ENCODE data around the gene HTR7.
"Not testable (repeated sequence)": the region's sequence is repeated elsewhere in the genome, so short reads cannot be mapped to it uniquely, and the experiment has no call there.

The HTR7 gene

DNA sequence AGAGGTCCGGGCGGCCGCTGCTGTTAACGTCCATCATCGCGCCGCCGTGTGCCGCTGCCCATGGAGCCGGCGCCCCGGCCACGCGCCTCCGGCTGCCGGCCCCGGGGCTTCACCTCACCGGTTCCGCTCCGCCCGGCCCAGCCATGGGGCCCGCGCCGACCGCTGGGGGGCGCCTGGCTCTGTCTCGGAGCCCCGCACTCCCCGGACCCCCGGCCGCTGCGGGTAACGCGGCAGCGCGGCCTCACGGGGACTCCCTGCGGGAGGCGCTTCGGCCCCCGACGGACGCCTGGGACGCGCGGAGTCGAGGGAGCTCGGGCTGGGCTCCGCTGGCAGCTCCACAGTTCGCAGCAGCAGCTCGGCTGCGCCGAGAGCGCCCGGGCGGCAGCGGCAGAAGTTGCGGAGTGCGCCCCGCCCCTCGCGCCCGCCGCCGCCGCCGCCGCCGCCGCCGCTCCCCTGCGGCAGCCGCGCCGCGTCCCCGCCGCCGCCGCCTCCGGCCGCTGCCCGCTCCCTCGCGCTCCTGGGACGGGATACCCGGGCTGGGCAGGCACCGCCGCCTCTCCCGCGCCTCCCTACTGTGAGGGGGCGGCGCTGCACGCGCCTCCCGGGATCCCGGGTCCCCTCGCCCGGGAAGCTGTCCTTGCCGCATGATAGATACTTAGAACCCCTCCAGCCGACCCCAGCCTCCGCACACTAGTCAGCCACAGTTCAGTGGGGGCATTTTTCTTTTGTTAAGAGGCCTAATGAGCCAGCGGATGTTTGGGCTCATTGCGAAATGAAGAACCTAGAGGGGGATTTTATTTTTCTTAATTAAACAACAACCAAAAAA is at the start of gene HTR7:
TSS of gene HTR7 (minus strand) at position 405 of the 826 bp plus-strand sequence. CDS start at position 37, 368 bp downstream.
- no peak for DNase-seq (ENCODE audit: low read depth)

DNA sequence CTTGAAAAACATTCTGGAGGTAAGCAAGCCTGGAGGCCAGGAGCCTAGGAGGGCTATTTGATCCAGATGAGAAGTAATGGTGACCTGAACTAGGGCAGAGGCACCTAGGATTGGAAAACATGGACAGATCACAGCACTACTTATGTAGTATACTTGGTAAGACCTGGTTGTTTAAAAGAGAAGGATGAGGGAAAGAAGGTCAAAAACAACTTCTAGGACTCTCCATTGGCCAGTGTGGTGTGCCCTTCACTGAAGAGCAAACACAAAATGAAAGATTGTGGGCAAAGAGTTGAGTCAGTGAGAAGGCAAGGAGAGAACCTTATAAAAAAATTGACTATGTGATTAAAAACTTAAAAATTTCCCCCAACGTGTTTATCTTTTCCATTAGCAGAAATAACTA is 48.8 kb upstream of the HTR7 start:
- DNase-seq (ENCODE audit: low read depth): no peak

DNA sequence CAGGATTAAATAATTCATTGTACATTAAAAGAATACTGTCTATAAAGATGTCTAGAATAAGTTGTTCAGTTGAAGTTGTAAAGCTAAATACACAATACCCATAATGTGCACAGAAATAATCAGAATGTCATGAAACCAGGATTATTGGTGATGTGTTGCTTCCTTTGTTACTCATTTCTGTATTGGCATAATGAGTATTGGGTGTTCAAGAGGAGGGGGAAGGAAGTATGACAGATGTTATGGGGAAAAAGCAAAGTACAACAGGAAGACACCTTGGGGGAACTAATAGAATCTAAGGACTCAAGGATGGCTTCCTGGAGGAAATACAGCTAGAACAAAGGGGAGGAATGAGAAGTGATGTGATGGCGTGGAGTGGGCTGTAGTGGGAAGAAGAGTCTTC is 48.1 kb upstream of the HTR7 start:
- no peak for DNase-seq (ENCODE audit: low read depth)

DNA sequence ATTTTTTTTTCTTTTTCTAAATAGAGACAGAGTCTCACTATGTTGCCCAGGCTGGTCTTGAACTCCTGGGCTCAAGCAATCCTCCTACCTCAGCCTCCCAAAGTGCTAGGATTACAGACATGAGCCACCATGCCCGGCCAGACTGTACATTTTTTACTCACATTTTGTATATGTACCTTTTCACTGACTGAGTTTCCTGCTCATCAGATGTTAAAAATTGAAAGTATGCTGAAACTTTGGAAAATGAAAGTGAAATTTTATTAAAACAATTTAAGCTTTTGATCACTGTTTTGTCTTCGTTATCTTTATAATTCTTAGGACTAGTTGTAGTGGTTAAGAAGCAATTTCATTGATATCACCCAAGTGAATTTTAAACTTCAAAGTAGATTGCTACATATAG is 39.1 kb upstream of the HTR7 start:
- not testable (repeated sequence) for DNase-seq (ENCODE audit: low read depth)

DNA sequence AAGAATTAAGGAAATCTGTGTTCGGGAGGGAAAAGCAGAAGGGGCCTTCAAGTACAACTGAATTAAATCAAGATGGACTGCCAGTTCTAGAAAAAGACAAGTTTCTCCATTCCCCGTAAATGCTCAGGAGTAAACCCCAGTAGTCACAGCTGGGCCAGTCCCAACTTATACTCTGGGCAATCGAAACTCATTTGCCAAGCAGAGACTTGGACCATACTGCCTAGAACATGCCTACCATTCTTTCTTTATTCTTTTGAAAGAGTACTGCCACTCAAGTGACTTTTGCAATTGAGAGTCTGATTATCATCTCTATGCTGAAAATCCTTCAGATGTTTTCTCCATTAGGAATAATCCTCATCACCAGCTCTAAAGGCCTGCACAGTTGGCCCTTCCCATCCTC is 35.4 kb upstream of the HTR7 start:
- no peak for DNase-seq (ENCODE audit: low read depth)

DNA sequence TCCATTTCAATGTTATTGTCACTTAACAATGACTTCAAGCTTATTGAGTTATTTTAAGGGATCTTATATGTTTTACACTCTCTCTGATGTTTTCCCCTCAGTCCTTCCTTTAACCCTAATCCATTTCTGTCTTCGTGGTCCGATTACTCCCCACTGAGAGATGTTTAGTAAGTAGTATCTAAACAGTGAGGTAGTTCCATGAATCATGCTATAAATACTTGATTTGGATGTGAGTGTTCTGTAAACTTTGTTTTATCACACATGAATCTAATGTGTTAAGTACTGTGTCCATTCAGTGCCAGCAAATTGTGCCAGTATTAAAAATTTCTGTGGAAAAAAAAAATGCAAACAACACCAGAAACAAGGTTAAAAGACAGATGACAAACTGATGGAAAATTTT is 32.5 kb upstream of the HTR7 start:
- DNase-seq (ENCODE audit: low read depth): no peak

DNA sequence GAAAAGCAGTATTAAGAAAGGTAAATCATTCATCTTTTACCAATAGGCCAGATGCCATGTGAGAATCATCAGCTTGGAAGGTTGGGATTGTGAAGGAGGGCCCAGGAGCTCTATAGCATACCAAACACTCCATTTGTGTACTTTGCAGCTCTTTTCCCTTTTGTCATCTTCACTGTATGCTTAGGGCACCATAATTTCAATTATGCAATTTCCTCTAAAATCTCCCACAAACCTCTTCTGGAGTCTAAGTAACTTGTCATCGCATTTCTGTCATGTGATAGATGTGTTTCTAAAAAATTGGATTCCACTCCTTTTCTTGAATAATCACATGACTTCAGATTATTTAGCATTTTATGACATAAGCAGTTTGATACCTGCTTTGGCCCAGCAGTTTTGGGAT is 31.8 kb upstream of the HTR7 start:
- no peak for DNase-seq (ENCODE audit: low read depth)

DNA sequence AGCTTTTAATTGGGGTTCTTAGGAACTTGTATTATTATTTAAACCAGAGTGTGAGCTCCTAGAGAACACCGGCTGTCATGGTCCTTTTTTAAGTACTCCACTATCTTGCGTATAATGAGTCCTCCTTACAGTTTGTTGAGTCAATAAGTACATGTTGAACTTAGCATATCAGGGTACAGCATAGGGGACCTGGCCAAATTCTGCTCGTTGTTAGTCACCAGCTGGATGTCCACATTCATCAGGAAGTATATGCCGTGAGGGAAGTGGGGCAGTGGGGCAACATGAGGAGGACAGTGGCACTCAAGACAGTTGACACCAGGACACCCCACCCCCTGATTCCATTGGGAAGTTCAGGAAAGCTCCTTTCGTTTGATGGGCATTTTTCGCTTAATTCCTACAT is 30.5 kb upstream of the HTR7 start:
- no peak for DNase-seq (ENCODE audit: low read depth)

DNA sequence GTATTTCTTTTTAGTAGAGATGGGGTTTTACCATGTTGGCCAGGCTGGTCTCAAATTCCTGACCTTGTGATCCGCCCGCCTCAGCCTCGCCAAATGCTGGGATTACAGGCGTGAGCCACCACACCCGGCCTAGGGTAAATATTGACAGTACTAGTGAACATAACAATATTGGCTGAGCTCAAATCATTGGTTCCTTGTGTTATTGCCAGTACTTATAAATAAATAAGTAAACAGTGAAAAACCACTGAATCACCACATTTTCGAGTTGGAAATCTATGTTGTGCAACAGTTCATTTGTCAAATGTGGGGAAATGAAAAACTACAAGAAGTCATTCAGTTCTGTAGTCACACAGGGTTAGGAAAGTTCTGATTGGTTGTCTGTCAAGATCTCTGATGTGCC is 29.7 kb upstream of the HTR7 start:
- no peak for DNase-seq (ENCODE audit: low read depth)

DNA sequence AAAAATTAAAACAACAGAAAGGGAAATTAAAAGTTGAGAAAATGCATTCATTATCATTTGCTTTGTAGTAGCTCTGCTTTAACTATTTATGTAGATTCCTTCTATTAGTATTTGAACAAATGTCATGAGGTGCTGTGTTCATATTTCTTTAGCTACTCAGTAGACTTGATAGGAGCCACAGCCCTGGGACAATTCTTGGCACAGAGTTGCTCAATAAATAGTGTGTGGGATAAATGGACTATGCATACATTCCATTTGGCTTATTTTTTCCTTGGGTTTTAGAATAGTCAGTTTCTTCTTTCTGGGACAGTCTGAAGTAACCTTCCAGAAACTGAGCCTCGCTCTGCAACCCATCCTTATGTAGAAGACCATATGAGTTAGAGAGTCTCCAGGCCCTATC is 27.3 kb upstream of the HTR7 start:
- DNase-seq (ENCODE audit: low read depth): no peak

DNA sequence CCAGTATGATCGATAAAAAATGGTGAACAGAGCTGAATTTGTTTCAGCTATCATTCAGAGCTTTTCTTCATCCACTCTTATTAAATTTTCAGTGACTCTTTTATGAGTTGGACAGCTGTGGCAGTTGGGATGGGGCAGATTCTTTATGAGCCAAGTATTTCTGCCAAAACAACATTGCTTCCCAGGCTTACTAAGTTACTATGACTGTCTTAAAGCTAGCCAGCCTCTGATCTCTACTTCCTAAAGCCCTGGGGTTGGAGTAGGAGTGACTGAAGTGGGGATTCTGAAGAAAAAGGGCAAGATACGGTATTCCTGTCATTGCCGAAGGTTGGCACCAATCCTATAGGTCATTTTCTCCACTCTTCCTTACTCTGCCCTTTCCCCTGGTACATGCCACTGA is 26.6 kb upstream of the HTR7 start:
- DNase-seq (ENCODE audit: low read depth): no peak

DNA sequence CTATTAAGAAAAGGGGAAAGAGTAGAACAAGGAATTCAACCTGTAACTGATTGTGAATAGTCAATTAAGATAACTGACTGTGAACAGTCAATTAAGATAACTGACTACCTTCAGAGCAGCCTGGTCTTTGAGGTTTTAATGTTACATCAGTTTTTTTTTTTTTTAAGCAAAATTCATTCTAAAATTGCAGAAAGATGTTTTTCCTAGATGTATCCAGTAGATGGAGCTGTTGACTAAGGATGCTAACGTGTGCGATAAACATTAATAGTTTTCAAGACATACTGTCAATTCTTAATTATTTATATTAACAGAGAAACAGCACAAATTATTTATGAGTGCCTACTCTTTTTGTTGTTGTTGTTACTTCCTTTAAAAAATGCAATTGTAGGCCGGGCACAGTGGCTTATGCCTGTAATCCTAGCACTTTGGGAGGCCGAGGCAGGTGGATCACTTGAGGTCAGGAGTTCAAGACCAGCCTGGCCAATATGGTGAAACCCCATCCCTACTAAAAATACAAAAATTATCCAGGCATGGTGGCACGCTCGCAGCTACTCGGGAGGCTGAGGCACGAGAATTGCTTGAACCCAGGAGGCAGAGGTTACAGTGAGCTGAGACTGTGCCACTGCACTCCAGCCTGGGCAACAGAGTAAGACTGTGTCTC is 22.4 kb upstream of the HTR7 start:
- DNase-seq (ENCODE audit: low read depth): not testable (repeated sequence)

DNA sequence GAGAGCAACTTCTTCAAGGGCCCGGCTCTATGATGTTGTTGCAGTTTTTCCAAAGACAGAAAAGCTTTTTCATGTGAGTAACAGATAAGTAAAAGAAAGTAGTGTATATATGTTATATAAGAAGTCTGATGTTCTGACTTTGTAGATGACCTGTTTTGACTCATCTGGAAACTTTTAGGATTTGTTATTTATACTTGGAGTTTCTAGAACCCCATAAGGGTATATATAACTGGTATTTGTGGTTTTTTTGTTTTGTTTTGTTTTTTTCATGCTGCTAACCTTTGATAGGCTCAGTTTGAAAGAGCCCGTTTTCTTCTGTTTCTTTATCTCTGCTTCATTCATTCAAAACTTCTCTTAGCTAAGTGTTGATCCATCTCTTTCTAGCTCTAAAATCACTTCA is 21.2 kb upstream of the HTR7 start:
- no peak for DNase-seq (ENCODE audit: low read depth)

DNA sequence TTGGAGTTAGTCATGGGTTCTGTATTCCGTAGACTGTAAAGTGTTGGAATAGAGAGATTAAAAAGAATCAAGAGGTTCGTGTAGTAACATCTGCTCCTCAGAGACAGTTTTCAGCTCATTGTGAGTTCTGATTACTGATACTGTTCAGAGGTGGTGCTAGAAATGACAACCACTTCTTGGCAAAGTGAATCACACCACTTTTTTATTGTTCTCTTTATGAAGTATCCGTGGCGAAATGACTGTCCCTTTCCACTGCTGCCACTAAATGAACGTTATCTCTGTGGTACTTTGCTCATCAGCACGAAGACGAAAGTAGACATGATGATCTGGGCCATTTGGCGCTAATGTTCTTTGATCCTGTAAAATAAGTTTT is 14.8 kb upstream of the HTR7 start:
- no peak for DNase-seq (ENCODE audit: low read depth)

DNA sequence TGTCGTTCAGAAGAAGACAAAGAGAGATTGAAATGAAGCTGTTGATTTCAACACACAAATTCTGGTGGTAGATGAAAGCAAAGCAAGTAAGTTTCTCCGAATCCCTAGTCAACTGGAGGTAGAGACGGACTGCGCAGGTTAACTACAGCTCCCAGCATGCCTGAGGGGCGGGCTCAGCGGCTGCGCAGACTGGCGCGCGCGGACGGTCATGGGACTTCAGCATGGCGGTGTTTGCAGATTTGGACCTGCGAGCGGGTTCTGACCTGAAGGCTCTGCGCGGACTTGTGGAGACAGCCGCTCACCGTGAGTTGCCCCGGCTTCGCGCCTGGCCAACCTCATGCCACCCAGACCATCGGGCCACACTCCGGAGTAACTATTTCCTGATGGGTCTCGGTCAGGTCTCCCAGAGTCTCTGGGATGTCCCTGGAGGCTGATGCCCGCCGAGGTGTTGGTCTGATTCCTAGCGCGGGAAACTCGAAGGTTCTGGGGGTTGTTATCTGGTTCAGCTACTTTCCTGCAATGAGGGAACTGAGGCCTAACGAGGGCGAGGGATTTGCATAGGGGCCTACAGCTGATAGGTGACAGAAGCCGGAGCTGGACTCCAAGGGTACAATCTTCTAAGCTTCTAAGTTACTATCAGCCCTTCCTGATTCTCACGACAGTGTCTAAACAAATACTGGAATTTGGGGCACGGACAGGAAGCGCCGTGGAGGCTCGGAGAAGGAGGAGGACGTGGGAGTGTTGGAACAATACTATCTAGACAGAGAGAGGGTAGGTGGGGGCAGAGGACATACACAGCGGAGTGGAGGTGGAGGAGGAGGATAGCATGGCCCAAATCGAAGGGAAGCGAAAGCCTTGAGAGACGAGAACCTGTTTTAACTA is 14.2 kb upstream of the HTR7 start, which contains the start of gene RPP30:
TSS of gene RPP30 (plus strand) at position 209 of the 882 bp plus-strand sequence. CDS start at position 222, 13 bp downstream.
- DNase-seq (ENCODE audit: low read depth): no peak

DNA sequence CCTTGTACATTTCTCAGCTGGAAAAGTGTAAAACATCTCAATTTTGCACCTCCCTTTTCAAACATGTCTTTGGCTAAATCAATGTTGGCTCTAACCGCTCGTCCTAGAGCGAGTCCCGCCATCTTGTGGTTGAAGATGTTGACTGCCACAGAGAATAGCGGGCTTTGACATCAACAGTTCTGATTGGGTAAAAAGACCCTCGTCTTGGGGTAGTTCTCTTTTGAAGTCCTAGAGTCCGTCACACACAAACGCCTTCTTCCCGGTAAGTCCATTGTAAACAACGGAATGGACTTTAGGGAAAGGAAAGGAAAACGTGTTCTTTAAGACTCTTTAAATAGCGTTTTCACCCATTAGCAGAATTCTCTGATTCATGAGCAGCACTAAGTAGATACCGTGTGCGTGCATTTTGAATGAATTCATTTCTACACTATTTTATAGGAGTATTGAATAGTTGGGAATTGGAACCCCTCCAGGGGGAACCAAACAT is 13.5 kb upstream of the HTR7 start:
- DNase-seq (ENCODE audit: low read depth): peak; percentile 53

DNA sequence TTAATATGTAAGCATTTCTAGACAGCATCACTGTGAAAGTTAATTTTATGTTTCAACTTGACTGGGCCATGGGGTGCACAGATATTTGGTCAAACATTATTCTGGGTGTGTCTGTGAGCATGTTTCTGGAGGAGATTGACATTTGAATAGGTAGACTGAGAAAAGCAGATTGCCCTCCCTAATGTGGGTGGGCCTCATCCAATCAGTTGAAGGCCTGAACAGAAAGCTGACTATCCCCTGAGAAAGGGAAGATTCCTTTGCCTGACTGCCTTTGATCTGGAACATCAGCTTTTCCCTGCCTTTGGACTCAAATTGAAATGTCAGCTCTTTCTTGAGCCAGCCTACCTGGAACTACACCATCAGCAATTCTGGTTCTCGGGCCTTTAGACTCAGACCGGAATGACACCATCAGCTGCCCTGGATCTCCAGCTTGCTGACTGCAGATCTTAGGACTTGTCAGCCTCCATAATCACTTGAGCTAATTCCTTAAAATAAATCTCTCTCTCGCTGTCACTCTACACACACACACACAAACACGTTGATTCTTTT is 8.3 kb upstream of the HTR7 start:
- DNase-seq (ENCODE audit: low read depth): no peak

DNA sequence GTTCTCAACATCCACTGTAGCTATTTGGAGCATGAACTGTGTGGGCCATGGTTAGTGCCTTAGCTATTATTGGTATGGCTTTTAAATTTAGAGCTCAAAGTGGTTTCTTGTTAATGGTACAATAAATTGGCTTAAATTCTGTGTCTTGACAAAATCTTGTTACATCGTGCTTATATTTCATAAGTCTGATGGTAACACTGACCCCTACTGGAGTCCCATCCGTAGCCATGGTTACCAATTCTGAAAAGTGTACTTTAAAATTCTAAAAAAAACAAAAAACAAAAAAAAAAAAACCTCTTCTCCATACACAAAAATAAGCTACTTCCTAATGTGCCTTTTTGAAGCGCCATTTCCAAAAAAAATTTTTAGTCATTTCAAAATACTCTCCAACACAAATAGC is 7.6 kb upstream of the HTR7 start:
- no peak for DNase-seq (ENCODE audit: low read depth)

DNA sequence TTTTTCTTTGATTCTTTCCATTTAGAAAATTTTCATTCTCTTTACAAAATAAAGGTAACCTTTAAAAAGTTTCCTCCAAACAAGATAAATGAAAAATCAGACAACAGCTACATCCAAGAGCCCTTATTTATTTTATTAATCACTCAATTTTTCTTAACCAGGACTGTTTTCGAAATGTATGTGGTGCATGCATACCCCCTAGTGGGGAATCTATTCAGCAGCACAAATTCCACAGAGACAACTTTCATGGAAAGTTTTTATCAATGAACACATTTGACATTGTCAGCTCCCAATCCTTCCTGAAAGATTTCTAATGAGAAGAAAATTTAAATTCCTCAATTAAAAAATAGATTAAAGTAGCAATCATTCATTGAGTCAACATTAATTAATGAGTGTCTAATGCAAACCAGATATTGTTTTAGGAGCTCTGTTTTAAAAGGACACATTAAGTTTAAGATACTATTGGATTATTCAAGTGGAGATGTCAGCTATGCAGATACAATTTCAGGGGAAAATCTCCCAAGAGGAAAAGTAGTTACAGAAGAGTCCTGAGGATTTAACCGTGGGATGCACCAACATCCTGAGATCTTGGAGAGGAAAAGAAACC is 5.2 kb upstream of the HTR7 start:
- no peak for DNase-seq (ENCODE audit: low read depth)

DNA sequence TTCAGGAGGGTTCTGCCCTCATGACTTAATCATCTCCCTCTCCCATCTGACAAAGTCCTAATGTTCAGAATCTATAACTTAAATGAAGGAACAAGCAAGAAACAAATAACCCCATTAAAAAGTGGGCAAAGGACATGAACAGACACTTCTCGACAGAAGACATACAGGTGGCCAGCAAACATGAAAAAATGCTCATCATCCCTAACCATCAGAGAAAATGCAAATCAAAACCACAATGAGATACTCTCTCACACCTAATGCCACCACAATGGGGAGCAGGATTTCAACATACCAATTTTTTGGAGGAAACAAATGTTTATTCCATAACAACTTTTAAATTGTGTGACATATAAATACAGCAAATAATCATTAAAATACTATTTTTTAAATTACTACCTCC is 3.0 kb upstream of the HTR7 start:
- no peak for DNase-seq (ENCODE audit: low read depth)

DNA sequence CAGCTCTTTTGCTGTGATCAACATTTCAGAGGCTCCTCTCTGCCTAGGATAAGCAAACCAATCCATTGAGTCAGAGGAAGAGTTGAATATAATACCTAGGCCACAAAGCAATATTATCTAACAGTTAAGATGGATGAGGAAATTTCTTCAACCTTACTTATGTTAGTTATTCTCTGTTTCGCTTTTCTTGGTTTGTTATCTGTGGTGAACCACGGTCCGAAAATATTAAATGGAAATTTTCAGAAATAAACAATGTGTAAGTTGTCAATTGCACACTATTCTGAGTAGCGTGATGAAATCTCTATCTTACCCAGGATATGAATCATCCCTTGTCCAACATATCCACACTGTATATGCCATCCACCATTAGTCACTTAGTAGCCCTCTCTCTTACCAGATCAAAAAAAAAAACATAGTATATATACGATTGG is 1.5 kb upstream of the HTR7 start:
- peak; percentile 53 for DNase-seq (ENCODE audit: low read depth)
